Peyer's patch (tissue), 4 donors: ENCODE measurements around the gene TCHHL1. TPM values are rescaled to one million over a fixed set of nuclear protein-coding genes. Genes with fewer than 3 reads are reported as not detected.

ENCODE experiments used
- DNase-seq, 3 donors: peaks; one replicate each; pipeline ENCODE4 v3.0.0-alpha.2; 2017 to 2019
- H3K27ac ChIP-seq, 4 donors: fragments of 200-600 bp; sonication (generic); one replicate each; pipeline ENCODE4 v1.5.1; 2016 to 2019
- H3K27me3 ChIP-seq, 2 donors: fragments of 200-600 bp; sonication (generic); one replicate each; pipeline ENCODE4 v1.5.1; 2019
- H3K36me3 ChIP-seq, 3 donors: fragments of 200-600 bp; sonication (generic); one replicate each; pipeline ENCODE4 v1.5.1; 2016 to 2019
- H3K4me1 ChIP-seq, 4 donors: fragments of 200-600 bp; sonication (generic); one replicate each; pipeline ENCODE4 v1.5.1; 2016 to 2019
- H3K4me3 ChIP-seq, 4 donors: fragments of 200-600 bp; sonication (generic); 1 replicate in 3 of 4; 2 replicates in 1 of 4; pipeline ENCODE4 v1.5.1; 2016 to 2019; ENCODE audit warnings: mild to moderate bottlenecking in 1 of 4
- H3K9me3 ChIP-seq, 4 donors: fragments of 200-600 bp; sonication (generic); one replicate each; pipeline ENCODE4 v1.5.1; 2016 to 2019; ENCODE audit warnings: mild to moderate bottlenecking in 1 of 4
- POLR2A ChIP-seq, 2 donors: fragments of 450-650 bp; IDR thresholded peaks; one replicate each; pipeline ENCODE4 v1.5.1; 2017; ENCODE audit warnings: antibody characterized with exemption in 2 of 2, mild to moderate bottlenecking in 2 of 2, moderate library complexity in 2 of 2
- total RNA-seq, 4 donors: library from RNA; depleted of rRNA; stranded (reverse); fragments of >200 nt; gene quantifications; one replicate each; pipeline ENCODE4 v1.1.0, GENCODE V29; 2016
- TF ChIP-seq, protein P1 (sequence below), 6 experiments: fragments of 450-650 bp in 4 of 6; fragments of 200-600 bp in 2 of 6; sonication (generic) in 1 of 6; IDR thresholded peaks; one replicate each; pipeline ENCODE4 v1.5.1; 2017 to 2019; ENCODE audit warnings: antibody characterized with exemption in 6 of 6, mild to moderate bottlenecking in 3 of 6, moderate library complexity in 1 of 6

Gene TCHHL1
- total RNA-seq, 4 donors from 2014 or later: not detected

DNA sequence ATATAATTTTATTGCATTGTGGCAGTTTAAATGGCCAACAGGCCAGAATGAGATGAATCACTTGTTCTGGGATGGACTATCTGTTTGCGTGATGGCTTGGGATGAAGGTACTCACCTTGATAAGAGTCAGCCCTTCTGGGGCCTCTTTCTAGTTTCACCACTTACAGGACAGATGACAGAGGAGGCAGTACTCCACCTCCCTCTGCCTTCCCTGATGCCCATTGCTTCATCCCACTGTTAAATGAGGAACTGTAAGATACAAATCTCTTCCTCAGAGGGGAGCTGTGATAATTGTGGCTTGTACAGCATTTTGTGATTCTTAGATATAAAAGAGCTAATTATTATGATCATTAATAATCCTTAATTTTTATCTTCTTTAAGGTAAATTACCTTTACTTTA lies 30.1 kb upstream of the TCHHL1 start:
- Histone ChIP-seq H3K36me3 (no peaks in the 10 kb centered on the region), H3K4me3 (no peak overlapping the region), H3K9me3 (no peaks in the 10 kb centered on the region), H3K27me3 (no peaks in the 10 kb centered on the region), H3K27ac (no peak overlapping the region), H3K4me1 (no peaks in the 10 kb centered on the region)
- DNase-seq: no peak
- no peak for TF ChIP-seq POLR2A (IDR thresholded peaks at IDR 0.05)
- TF ChIP-seq, protein P1, sequence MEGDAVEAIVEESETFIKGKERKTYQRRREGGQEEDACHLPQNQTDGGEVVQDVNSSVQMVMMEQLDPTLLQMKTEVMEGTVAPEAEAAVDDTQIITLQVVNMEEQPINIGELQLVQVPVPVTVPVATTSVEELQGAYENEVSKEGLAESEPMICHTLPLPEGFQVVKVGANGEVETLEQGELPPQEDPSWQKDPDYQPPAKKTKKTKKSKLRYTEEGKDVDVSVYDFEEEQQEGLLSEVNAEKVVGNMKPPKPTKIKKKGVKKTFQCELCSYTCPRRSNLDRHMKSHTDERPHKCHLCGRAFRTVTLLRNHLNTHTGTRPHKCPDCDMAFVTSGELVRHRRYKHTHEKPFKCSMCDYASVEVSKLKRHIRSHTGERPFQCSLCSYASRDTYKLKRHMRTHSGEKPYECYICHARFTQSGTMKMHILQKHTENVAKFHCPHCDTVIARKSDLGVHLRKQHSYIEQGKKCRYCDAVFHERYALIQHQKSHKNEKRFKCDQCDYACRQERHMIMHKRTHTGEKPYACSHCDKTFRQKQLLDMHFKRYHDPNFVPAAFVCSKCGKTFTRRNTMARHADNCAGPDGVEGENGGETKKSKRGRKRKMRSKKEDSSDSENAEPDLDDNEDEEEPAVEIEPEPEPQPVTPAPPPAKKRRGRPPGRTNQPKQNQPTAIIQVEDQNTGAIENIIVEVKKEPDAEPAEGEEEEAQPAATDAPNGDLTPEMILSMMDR (IDR thresholded peaks at IDR 0.05): no peak

DNA sequence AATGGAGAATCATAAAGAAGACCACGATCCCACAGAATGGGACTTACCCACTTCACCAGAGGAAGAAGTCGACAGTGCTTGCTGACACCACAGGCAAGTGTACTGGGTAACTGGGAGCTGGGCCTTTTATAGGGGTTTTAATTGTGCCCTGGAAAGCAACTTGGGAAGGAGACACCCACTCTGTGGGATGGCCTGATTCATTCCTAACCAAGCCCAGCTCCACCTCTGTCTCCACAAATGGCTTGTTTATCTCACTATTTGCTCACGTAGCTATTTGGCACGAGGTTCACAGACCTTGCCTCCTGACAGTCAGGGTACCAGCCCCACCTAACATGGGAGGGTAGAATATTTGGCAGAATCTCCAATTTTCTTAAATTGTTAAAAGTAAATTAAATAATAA lies 26.5 kb upstream of the TCHHL1 start, which contains the start of gene TCHH:
Gene TCHH (minus strand): TSS at position 101 of the 400 bp plus-strand sequence. CDS start 1,364 bp downstream, outside the sequence.
- Histone ChIP-seq H3K27me3 (peaks cover 0 to 14% of the 10 kb centered on the region in 2 donors), H3K4me1 (peaks cover 4 to 25% (median 7%) of the 10 kb centered on the region in 4 donors), H3K36me3 (no peaks in the 10 kb centered on the region), H3K27ac (no peak within 1 kb of the TSS), H3K9me3 (no peaks in the 10 kb centered on the region), H3K4me3 (no peak within 1 kb of the TSS)
- TF ChIP-seq, protein P1 (IDR thresholded peaks at IDR 0.05): no peak
- no peak for TF ChIP-seq POLR2A (IDR thresholded peaks at IDR 0.05)
- DNase-seq: no peak

DNA sequence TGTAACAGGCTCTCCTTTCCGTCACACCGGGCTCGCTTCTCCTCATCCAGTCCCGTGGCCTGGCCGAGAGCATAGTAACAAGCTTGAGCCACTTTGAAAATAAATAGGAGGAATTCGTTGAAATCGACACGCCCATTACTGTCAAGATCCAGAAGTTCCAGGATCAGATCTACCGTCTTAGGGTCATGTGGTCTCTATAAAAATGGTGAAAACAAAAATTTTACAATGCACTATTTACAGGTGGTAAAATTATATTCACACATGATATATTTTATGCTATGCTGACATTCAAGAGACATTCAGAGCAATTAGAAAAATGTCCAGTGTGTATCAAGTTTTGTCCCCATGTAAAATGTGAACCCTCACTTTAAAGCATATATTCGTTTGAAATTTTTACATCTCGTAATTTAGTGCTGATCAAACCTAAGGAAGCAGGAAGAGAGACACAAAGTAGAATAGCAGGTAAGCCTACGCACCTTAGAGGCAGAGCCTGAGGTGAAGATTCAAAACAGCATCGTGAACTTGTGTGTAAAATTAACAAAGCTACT lies 24.1 kb upstream of the TCHHL1 start:
- Histone ChIP-seq H3K4me3 (peak overlapping the region in 2 of 4 donors; percentile 41 to 50), H3K9me3 (peaks cover 0 to 5% (median 0%) of the 10 kb centered on the region in 4 donors), H3K36me3 (no peaks in the 10 kb centered on the region), H3K4me1 (peaks cover 4 to 43% (median 7%) of the 10 kb centered on the region in 4 donors), H3K27ac (no peak overlapping the region), H3K27me3 (peaks cover 0 to 36% of the 10 kb centered on the region in 2 donors)
- no peak for DNase-seq
- TF ChIP-seq POLR2A (IDR thresholded peaks at IDR 0.05): no peak
- TF ChIP-seq, protein P1 (IDR thresholded peaks at IDR 0.05): no peak

DNA sequence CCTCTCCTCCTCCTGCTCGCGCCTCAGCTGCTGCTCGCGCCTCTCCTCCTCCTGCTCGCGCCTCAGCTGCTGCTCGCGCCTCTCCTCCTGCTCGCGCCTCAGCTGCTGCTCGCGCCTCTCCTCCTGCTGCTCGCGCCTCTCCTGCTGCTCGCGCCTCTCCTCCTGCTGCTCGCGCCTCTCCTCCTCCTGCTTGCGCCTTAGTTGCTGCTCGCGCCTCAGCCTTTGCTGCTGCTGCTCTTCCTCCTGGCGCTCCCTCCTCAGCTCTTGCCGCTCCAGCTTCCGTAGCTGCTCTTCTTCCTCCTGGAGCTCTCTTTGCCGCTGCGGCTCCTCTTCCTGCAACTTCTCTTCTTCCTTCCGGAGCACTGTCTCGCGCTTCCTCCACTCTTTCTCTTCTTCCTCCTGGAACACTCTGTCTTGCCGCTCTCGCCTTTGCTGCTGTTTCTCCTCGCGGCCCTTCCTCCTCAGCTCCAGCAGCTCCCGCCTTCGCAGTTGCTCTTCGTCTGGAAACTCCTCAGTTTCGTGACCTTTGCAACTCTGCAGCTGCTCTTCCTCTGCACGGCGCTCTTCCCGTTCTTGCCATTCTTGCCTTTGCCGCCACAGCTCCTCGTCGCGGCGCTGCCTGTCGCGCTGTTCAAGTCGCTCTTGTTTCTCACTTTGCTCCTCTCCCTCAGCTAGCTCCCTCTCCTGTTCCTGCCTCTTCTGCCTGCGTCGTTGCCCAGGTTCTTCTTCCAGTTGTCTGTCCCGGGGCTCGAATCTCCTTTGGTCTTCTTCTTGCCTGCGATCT lies 23.4 kb upstream of the TCHHL1 start:
- Histone ChIP-seq H3K27ac (no peak overlapping the region), H3K4me1 (peaks cover 4 to 48% (median 7%) of the 10 kb centered on the region in 4 donors), H3K9me3 (peaks cover 0 to 5% (median 0%) of the 10 kb centered on the region in 4 donors), H3K4me3 (peak overlapping the region in 3 of 4 donors; percentile 41 to 50 (median 42)), H3K36me3 (no peaks in the 10 kb centered on the region), H3K27me3 (peaks cover 0 to 43% of the 10 kb centered on the region in 2 donors)
- DNase-seq: no peak
- no peak for TF ChIP-seq POLR2A (IDR thresholded peaks at IDR 0.05)
- TF ChIP-seq, protein P1 (IDR thresholded peaks at IDR 0.05): no peak

DNA sequence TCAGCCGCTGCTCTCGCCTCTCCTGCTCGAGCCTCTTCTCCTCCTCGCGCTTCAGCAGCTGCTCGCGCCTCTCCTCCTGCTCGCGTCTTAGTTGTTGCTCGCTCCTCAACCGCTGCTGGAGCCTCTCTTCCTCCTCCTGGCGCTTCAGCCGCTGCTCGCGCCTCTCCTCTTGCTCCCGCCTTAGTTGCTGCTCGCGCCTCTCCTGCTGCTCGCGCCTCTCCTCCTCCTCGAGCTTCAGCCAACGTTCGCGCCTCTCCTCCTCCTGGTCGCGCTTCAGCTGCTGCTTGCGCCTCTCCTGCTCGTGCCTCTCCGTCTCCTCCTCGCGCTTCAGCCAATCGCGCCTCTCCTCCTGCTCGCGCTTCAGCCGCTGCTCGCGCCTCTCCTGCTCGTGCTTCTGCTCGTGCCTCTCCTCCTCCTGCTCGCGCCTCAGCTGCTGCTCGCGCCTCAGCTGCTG lies 22.7 kb upstream of the TCHHL1 start:
- Histone ChIP-seq H3K9me3 (peaks cover 0 to 5% (median 0%) of the 10 kb centered on the region in 4 donors), H3K27me3 (peaks cover 0 to 49% of the 10 kb centered on the region in 2 donors), H3K36me3 (no peaks in the 10 kb centered on the region), H3K27ac (no peak overlapping the region), H3K4me3 (peak overlapping the region; percentile 8 to 50 (median 42)), H3K4me1 (peaks cover 4 to 48% (median 7%) of the 10 kb centered on the region in 4 donors)
- DNase-seq: no peak
- TF ChIP-seq, protein P1 (IDR thresholded peaks at IDR 0.05): no peak
- TF ChIP-seq POLR2A (IDR thresholded peaks at IDR 0.05): no peak
